ENCODE results near the gene CHODL.

Gene CHODL

DNA sequence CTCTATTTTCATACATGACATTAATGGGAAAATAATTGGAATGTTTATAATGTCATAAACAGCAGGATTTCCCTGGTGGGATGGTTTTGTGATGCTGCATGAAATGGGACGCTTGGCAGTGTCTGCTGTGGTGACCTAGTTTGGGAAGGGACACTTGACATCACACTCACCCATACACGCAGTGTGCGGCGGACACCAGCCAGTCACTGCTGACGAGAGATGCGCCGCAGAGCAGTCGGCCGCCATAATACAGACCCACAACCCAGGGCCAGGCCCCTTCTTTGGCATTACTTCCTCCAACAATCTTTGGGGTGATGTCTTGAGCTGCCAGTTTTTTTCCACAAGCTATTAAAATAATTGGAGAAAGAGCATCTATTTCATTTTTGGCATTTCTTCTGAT lies 49.5 kb downstream of the CHODL start:
- DNase-seq = no peak

DNA sequence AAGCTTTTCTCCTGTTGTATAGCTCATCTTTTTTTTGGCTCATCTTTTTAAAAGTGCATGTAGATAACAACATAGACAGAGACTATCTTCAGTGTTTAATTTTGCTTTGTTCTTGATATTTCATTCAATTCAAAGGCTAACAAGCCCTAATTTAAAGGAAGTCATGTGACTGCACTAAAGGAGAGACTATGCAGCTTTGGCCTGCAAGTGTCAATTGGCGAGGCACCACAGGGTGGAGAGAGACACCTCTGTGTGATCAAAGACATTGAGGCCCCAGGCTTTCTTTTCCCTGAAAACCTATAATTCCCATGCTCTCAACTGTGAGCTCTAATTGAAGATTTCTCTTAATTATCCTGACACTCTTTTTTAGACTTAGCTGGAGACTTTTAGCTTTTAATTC lies 53.6 kb downstream of the CHODL start:
- no peak for DNase-seq
